A673 (cell line): ENCODE data around the gene COL28A1. TPM values are rescaled to one million over a fixed set of nuclear protein-coding genes. Genes with fewer than 3 reads are reported as not detected.

ENCODE experiments used
- BruUV-seq: library from RNA; stranded (reverse); fragments of 400-500 nt; replicated peaks from 2 replicates; lab custom pipeline; 2021; lab: Mats Ljungman, UMichigan
- CTCF ChIA-PET: fragments of 300-600 bp; sonication (Branson Sonifier 250); formaldehyde crosslinking; loops from one replicate; lab custom pipeline; 2022; ENCODE audit warnings: antibody characterized with exemption; lab: Charles Lee
- POLR2A ChIA-PET: fragments of 300-600 bp; sonication (Branson Sonifier 250); formaldehyde crosslinking; loops from one replicate; lab custom pipeline; 2022; ENCODE audit warnings: antibody characterized with exemption; ENCODE audit not compliant: low non-redundant PET; lab: Charles Lee
- DNase-seq: peaks from one replicate; pipeline ENCODE4 v3.0.0-alpha.2; 2015; ENCODE audit warnings: low spot score
- H3K27ac ChIP-seq: fragments of 200-600 bp; sonication (generic); 2 replicates; pipeline ENCODE4 v1.5.1; 2016; ENCODE audit warnings: mixed run types, low read depth, mild to moderate bottlenecking, mixed read lengths, antibody characterized with exemption, low read length; ENCODE audit not compliant: poor library complexity, severe bottlenecking
- H3K27me3 ChIP-seq: fragments of 200-600 bp; sonication (generic); replicated peaks from 2 replicates; pipeline ENCODE4 v1.6.1; 2017; ENCODE audit warnings: mixed run types, low read depth, mild to moderate bottlenecking, mixed read lengths, antibody characterized with exemption, low read length; ENCODE audit not compliant: insufficient read depth, poor library complexity
- H3K36me3 ChIP-seq: fragments of 200-600 bp; sonication (generic); 2 replicates; pipeline ENCODE4 v1.6.1; 2016; ENCODE audit warnings: mixed run types, mild to moderate bottlenecking, mixed read lengths, antibody characterized with exemption, low read length; ENCODE audit not compliant: insufficient read depth, poor library complexity, severe bottlenecking
- H3K4me1 ChIP-seq: fragments of 200-600 bp; sonication (generic); 2 replicates; pipeline ENCODE4 v1.6.1; 2017; ENCODE audit warnings: mixed run types, mild to moderate bottlenecking, mixed read lengths, antibody characterized with exemption, low read length; ENCODE audit not compliant: insufficient read depth, poor library complexity, severe bottlenecking
- H3K4me3 ChIP-seq: fragments of 200-600 bp; sonication (generic); 2 replicates; pipeline ENCODE4 v1.5.1; 2016; ENCODE audit warnings: low read depth, mixed run types, mild to moderate bottlenecking, mixed read lengths, low read length; ENCODE audit not compliant: poor library complexity, severe bottlenecking
- H3K9me3 ChIP-seq: fragments of 200-600 bp; sonication (generic); 2 replicates; pipeline ENCODE4 v1.6.1; 2016; ENCODE audit warnings: mixed run types, low read depth, mild to moderate bottlenecking, mixed read lengths, antibody characterized with exemption, low read length; ENCODE audit not compliant: poor library complexity, severe bottlenecking
- EZH2 ChIP-seq: fragments of 200-600 bp; sonication (generic); IDR thresholded peaks from 2 replicates; pipeline ENCODE4 v1.6.1; 2017; ENCODE audit warnings: borderline replicate concordance, low read depth, mild to moderate bottlenecking, mixed read lengths, antibody characterized with exemption, low read length; ENCODE audit not compliant: poor library complexity, severe bottlenecking
- intact Hi-C: fragments of 100-400 bp; cut with micrococcal nuclease; formaldehyde crosslinking; loops from one replicate; pipeline ENCODE4 v1.10.0; 2022; ENCODE audit not compliant: unreplicated experiment
- total RNA-seq: library from RNA; stranded (reverse); gene quantifications from 2 replicates; pipeline ENCODE4 v1.2.3, GENCODE V29; 2021
- TF ChIP-seq, protein P1 (sequence below): fragments of 300-800, 200-600 bp; sonication (generic); conservative IDR thresholded peaks from 2 replicates; pipeline ENCODE4 v1.5.1; 2017; ENCODE audit warnings: low read depth, mild to moderate bottlenecking, antibody characterized with exemption, low read length, moderate library complexity, mixed read lengths

Gene COL28A1
- total RNA-seq, 1 experiment from 2014 or later, result 0.34 TPM

DNA sequence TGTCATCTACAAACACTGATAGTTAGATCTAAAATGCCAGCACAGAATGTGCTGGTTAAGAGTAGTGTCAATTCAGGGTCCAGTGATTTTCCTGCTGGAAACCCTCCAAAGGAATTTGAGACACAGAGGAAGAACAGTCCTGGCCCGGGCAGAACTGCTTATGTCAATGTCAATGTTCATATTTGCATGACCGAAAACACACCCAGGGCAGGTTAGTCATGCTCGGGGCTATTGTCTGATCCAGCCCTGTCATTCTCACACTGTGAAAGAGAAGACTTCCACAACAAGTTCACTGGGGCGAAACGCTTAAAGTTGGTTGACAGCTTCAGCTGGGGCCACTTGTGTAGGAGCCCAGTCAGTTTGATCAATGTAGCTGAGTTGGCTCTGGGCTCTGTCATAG, 214.0 kb downstream of the COL28A1 start:
- H3K27me3 ChIP-seq, result peaks cover 8% of the 10 kb centered on the region
- BruUV-seq, result no TSS peak
- POLR2A ChIA-PET, result no interaction called here
- H3K4me1 ChIP-seq, result no peaks in the 10 kb centered on the region
- CTCF ChIA-PET, result no interaction called here
- intact Hi-C loops, result no loop called here
- DNase-seq, result no peak
- no peak for TF ChIP-seq EZH2
- TF ChIP-seq, protein P1, sequence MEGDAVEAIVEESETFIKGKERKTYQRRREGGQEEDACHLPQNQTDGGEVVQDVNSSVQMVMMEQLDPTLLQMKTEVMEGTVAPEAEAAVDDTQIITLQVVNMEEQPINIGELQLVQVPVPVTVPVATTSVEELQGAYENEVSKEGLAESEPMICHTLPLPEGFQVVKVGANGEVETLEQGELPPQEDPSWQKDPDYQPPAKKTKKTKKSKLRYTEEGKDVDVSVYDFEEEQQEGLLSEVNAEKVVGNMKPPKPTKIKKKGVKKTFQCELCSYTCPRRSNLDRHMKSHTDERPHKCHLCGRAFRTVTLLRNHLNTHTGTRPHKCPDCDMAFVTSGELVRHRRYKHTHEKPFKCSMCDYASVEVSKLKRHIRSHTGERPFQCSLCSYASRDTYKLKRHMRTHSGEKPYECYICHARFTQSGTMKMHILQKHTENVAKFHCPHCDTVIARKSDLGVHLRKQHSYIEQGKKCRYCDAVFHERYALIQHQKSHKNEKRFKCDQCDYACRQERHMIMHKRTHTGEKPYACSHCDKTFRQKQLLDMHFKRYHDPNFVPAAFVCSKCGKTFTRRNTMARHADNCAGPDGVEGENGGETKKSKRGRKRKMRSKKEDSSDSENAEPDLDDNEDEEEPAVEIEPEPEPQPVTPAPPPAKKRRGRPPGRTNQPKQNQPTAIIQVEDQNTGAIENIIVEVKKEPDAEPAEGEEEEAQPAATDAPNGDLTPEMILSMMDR, result no peak
- H3K4me3 ChIP-seq, result no peak overlapping the region
- H3K9me3 ChIP-seq, result no peaks in the 10 kb centered on the region
- H3K27ac ChIP-seq, result no peak overlapping the region
- H3K36me3 ChIP-seq, result no peaks in the 10 kb centered on the region

DNA sequence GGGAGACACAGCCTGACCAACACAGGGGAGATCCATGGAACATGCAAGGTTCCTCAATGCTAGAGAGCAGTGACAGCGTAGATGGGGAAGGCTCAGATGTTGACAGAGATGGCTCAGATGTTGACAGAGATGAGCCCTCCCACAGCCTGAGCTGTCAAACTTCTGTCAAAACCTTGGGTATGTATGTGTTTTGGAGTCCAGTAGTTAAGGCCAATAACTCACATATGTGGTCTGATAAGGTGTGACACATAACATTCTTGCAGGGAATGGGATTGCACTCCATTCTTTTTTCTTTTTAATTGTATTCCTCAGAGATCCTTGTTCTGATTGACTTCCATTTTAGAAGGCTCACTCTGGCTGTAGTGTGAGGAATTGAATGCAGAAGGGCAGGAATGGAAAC, 217.1 kb downstream of the COL28A1 start:
- ChIA-PET POLR2A (no interaction called here), CTCF (no interaction called here)
- no TSS peak for BruUV-seq
- TF ChIP-seq, protein P1, result no peak
- TF ChIP-seq EZH2, result no peak
- Histone ChIP-seq H3K27me3 (peaks cover 8% of the 10 kb centered on the region), H3K27ac (no peak overlapping the region), H3K36me3 (no peaks in the 10 kb centered on the region), H3K4me3 (no peak overlapping the region), H3K9me3 (no peaks in the 10 kb centered on the region), H3K4me1 (no peaks in the 10 kb centered on the region)
- DNase-seq, result no peak
- intact Hi-C loops, result no loop called here

DNA sequence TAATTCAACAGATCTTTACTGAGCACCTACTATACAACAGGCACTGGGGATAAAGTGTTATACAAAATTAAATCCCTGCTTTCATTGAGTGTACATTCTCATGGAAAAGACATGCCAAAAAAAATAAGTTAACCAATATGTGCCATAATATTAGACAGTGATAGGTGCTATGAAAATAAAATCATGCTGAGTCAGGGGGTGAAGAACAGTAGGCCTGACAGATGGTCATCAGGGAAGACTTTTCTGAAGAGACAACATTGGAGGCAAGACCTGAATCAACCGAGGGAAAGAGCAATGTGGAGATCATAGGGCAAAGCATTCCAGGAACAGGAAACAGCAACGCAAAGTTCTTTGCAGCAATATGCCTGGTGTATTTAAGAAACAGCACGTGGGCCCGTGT, 217.8 kb downstream of the COL28A1 start:
- H3K27me3 ChIP-seq, result peaks cover 8% of the 10 kb centered on the region
- ChIA-PET POLR2A (no interaction called here), CTCF (no interaction called here)
- TF ChIP-seq, protein P1, result no peak
- no peak for TF ChIP-seq EZH2
- no peak for DNase-seq
- intact Hi-C loops, result no loop called here
- H3K4me3 ChIP-seq, result no peak overlapping the region
- no peaks in the 10 kb centered on the region for H3K9me3 ChIP-seq
- no peaks in the 10 kb centered on the region for H3K4me1 ChIP-seq
- H3K36me3 ChIP-seq, result no peaks in the 10 kb centered on the region
- BruUV-seq, result no TSS peak
- no peak overlapping the region for H3K27ac ChIP-seq
